ENCODE results near the gene WDR3. TPM values are rescaled to one million over a fixed set of nuclear protein-coding genes. Genes with fewer than 3 reads are reported as not detected.
"Not testable (repeated sequence)": the region's sequence is repeated elsewhere in the genome, so short reads cannot be mapped to it uniquely, and the experiment has no call there.

WDR3 gene
- polyA plus RNA-seq (ENCODE audit: insufficient read length in 10 of 10): 10 to 100 TPM; 17.3 to 29.1 (median 22.8) TPM
- long read RNA-seq, donor 1, full-length matches to known transcripts: 1 of 11 reads
- long read RNA-seq, donor 1, partial matches to known transcripts: 10 of 11 reads
- long read RNA-seq, donor 1, other reads (novel, unspliced or antisense): 0 of 11 reads
- long read RNA-seq, donor 2, full-length matches to known transcripts: 2 of 2 reads
- long read RNA-seq, donor 2, partial matches to known transcripts: 0 of 2 reads
- long read RNA-seq, donor 2, other reads (novel, unspliced or antisense): 0 of 2 reads
- long read RNA-seq, donor 3: 0 reads
- long read RNA-seq, donor 4, full-length matches to known transcripts: 4 of 4 reads
- long read RNA-seq, donor 4, partial matches to known transcripts: 0 of 4 reads
- long read RNA-seq, donor 4, other reads (novel, unspliced or antisense): 0 of 4 reads
- long read RNA-seq, donor 5: 0 reads
- long read RNA-seq, donor 6, full-length matches to known transcripts: 1 of 1 reads
- long read RNA-seq, donor 6, partial matches to known transcripts: 0 of 1 reads
- long read RNA-seq, donor 6, other reads (novel, unspliced or antisense): 0 of 1 reads
- long read RNA-seq, donor 7, full-length matches to known transcripts: 4 of 4 reads
- long read RNA-seq, donor 7, partial matches to known transcripts: 0 of 4 reads
- long read RNA-seq, donor 7, other reads (novel, unspliced or antisense): 0 of 4 reads
- long read RNA-seq, donor 8, partial matches to known transcripts: 11 of 11 reads
- long read RNA-seq, donor 8, other reads (novel, unspliced or antisense): 0 of 11 reads
- long read RNA-seq, donor 9: 0 reads

DNA sequence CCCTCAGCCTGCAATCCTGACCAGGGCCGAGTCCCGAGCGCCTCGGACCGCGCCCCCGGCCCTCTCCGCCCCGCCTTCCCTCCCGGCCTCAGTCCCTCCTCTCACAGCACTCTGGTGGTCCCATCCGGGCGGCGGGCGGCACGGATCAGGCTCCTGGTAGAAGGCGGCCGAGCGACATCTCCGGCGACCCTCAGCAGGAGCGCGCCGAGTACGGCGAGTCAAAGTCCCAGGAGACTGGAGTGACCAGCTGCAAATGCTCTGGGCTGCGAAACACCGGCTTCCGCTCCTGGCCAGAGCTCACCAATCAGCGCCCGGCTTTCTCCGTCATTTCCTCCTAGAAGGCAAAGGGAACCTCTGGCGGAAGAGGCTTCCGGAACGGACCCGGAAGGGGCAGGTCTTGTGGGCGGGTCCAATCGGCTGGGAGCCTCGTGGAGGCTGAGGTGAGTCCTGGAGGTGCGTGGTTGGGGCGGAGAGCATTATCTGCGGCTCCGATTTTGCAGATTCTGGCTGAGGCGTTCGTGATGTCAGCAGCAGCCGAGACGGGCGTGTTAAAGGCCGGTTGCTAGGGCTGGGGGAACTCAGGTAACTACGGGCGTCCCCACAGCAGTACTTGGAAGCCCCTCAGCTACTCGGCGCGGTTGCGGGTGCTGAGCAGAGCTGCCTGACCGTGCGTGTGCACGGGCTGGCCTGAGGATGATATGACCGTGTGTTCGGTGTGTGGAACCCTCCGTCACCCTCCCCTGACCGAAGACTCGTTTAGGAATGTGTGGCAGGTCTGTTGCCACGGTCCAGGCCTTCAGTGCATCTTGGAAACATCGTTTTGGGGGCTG is at the start of gene WDR3, which contains the start of gene GDAP2:
Gene WDR3, plus strand, starts transcription at position 397 of the 830 bp plus-strand sequence. CDS start 3,581 bp downstream, outside the sequence.
Gene GDAP2, minus strand, starts transcription at position 279 of the 830 bp plus-strand sequence. CDS start 9,264 bp downstream, outside the sequence.
- DNase-seq: peak; percentile 97 to 99 (median 97)

GRCh38 chr1:117883616-117884015 is 45.9 kb upstream of the WDR3 start:
- no peak for DNase-seq

- peak in 1 of 3 donors; percentile 28 for DNase-seq
Observed at GRCh38 chr1:117886101-117886795, 43.3 kb upstream of the WDR3 start.

DNA sequence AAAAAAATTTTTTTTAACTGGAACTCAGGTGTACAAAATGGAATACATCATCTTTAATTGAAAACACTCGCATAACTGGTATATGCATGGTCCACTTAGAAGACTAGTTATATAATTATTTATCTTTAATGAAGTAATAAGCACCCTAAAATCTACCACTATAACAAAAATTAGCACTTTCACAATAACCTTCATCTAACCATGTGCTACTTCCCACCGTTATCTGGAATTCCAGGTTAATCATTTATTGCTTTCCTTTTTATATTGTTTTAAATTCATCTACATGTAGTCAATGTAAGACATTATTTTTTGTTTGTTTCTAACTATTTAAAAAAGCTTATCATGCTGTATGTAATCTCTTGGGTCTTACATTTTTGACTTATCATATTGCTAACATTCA is 39.1 kb upstream of the WDR3 start:
- DNase-seq: no peak

DNA sequence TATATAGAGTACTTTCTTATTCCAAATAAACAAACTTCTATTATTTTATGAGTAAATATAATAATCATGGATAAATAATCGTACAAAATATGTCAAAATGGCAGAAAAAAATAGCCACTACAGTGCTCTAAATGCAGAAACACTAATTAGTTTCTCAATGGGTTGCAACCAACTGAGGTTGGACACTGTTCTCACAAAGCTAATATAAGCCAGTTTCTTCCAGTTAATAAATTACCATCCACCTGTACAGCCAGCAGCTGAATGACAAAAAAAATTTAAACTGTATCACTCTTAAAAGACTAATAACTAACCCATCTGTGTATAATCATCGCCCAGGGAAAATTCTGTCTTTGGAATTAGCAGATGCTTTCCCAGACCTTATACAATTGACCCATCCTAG is 37.0 kb upstream of the WDR3 start:
- no peak for DNase-seq

- no peak for DNase-seq
Observed at GRCh38 chr1:117894078-117894477, 35.5 kb upstream of the WDR3 start.

- peak; percentile 80 to 88 (median 84) for DNase-seq
Observed at GRCh38 chr1:117895482-117896114, 33.9 kb upstream of the WDR3 start.

DNA sequence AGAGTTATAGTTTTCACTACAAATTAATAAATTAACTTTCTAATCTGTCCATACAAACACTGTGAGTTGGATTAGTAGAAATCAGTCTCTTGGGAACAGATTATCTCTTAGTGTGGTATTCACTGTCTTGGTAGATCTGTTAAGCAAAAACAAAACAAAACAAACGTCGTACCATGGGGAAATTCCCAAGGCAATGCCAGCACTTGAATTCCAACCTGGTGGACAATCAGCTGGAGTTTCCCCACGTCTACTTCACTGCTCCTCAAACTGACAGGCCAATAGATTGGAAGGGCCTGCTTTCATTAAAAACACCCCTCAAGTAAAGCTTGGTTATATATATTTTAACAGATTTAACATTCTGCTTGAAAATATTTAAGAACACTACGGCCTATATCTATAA is 32.0 kb upstream of the WDR3 start:
- no peak for DNase-seq

DNA sequence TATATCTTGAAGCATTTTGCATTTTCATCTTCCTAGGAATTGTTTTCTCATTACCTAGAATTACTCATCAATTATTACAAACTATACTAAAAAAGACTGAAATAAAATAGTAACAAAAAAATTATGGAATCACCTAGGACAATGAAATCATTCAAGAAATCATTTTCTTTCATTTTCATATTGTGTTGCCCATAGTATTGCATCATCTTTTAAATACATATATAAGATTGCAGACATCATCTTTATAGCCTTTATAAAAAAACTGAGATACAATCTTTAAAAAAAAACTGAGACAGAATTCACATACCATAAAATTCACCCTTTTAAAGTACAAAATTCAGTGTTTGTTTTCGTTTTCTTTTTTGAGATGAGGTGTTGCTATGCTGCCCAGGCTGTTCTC is 29.7 kb upstream of the WDR3 start:
- DNase-seq: no peak

- DNase-seq: no peak
Observed at GRCh38 chr1:117902944-117903343, 26.6 kb upstream of the WDR3 start.

GRCh38 chr1:117904485-117904884 is 25.1 kb upstream of the WDR3 start:
- DNase-seq: no peak

GRCh38 chr1:117905019-117905418 is 24.5 kb upstream of the WDR3 start:
- DNase-seq: no peak

DNA sequence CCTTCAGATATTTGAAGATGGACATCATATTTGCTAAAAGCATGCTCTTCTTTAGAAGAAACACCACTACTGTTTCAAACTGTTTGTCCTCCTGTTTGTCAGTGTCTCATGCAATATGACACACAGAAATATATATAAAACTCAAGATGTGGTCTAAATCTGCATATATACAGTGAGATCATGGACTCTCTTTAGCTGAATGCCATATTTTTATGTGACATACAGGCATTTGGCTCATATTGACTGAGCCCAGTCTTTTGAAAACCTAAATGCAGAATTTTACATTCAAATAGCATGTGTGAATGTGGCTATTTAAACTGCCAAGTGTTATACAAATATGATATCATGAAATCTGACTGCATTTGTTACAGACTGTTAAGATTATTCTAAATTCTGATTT is 18.5 kb upstream of the WDR3 start:
- no peak for DNase-seq

DNA sequence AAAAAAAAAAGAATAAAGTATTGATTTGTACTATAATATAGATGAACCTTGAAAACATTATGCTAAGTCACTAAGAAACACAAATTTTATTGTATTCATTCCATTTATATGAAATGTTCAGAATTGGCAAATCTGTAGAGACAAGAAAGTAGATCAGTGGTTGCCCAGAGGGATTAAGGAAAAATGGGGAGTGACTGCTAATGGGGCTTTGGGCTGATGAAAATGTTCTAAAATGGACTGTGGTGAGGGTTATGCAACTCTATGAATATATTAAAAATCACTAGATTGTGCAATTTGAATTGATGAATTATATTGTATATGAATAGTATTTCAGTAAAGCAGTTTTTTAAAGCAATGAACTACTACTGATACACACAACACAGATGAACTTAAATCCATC is 10.2 kb upstream of the WDR3 start:
- no peak for DNase-seq

DNA sequence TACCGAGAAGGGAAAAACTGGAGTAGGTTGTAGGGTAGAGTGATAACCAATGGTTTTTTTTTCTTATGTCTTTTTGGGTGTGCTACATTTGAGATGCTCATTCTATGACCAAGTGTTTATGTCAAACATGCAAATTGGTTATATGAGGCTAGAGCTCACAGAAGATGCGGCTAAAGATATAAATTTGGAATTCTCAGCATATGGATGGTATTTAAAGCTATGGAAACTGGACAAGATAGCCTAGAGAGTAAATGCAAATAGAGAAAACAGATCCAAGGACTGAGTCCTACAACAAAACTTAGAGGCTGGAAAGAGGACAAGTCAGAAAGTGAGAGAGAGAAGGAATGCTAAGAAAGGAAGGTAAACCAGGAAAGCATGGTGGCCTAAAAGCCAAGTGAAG is 7.5 kb upstream of the WDR3 start:
- no peak for DNase-seq

GRCh38 chr1:117922717-117923116 is 6.8 kb upstream of the WDR3 start:
- not testable (repeated sequence) for DNase-seq

DNA sequence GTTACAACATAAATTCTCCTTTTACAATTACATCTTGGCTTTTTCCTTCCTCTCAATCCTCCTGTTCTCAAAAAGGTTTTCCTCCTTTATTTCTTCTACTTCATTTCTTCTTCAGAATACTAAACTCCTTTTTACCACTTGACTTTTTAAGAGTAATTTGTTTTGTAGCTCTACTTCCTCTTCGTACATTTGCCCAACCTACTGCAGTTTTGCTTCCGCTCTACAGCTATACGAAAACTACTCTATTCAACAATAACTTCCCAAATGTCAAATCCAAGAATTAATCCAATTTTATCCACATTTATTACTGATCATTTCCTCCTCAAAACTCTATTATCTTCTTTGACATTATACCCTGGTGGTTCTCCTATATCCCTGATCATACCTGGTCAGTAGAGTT is 3.6 kb upstream of the WDR3 start:
- no peak for DNase-seq

- DNase-seq: peak in 2 of 3 donors; percentile 39 to 55
Observed at GRCh38 chr1:117928881-117929342, 627 bp upstream of the WDR3 start.

DNA sequence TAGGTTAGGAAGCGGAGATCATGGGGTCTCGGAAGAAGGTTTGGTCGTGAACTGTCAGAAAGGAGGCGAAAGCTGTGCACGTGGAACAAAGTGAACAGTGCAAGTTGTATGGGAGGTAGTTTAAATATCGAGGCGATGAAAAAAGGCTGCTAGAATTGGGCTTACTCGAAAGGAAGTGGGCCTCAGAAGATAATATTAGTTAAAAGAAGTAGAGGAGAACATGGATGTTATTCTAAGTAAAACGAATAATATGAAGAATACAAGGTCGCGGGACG is 571 bp downstream of the WDR3 start:
- no peak for DNase-seq

- peak in 1 of 3 donors; percentile 12 for DNase-seq
Observed at GRCh38 chr1:117930484-117930883, 945 bp downstream of the WDR3 start.

- DNase-seq: no peak
Observed at GRCh38 chr1:117932576-117932975, 3.0 kb downstream of the WDR3 start.

All from muscle of back (tissue), 13 donors.